ENCODE results near the gene C10orf95.

C10orf95 gene

DNA sequence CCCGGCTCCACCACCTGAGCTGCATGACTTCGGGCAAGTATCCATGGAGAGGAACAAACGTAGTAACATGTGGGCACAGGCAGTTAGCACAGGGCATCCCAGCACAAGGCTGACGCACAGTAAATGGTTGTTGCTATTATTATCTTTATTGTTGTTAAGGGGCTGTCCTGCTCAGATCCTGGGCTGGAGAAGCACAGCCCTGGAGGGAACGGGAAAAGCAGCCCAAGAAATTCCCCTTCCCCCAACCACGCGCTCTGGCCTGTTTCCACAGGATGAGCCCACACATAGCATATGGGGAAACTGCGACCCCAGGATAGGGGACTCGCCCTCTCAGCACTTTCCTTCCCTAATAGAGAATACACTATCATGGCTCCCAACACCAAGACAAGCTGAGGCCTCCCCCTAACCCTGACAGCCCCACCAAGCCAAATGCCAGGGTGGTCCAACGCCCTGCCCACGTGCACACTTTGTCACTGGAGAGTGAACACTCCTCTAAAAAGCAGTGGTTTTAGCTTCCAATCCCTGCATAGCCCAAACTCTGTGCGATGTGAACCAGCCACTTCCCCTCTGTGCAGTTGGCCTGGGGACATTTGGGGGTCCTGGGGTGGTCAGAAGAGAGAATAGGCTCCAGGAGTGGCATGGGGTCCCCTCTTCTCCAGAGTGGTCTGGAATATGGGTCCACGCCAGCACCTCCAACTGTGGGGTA is 43.8 kb downstream of the C10orf95 start:
- Histone ChIP-seq H3K14ac (ENCODE audit: low read length in 2 of 2) (no peak overlapping the region), H2BK5ac (ENCODE audit: low read depth, low read length, poor library complexity, severe bottlenecking) (no peak overlapping the region), H2BK12ac (ENCODE audit: low read length in 2 of 2) (no peak overlapping the region), H2BK15ac (ENCODE audit: low read depth, poor library complexity, severe bottlenecking) (no peak overlapping the region), H4K91ac (ENCODE audit: low read length) (no peak overlapping the region), H3K4me1 (ENCODE audit: control insufficient read depth, insufficient read depth, low read depth, low read length) (peaks cover 28% of the 10 kb centered on the region), H3K9me3 (ENCODE audit: control insufficient read depth, low read length) (no peaks in the 10 kb centered on the region), H3K36me3 (ENCODE audit: control insufficient read depth in 1 of 2, insufficient read depth in 2 of 2, low read depth in 1 of 2, low read length in 2 of 2) (peaks cover 0 to 18% of the 10 kb centered on the region in 2 experiments), H4K8ac (ENCODE audit: low read length) (no peak overlapping the region), H2AK5ac (ENCODE audit: low read length, severe bottlenecking) (no peak overlapping the region), H3K27ac (ENCODE audit: low read length, poor library complexity, severe bottlenecking) (no peak overlapping the region), H2AFZ (ENCODE audit: low read depth, low read length) (no peak overlapping the region), H3K79me1 (replicated peaks; ENCODE audit: low read length, poor library complexity, severe bottlenecking) (no peaks in the 10 kb centered on the region), H3K18ac (ENCODE audit: low read depth in 1 of 2, low read length in 2 of 2) (no peak overlapping the region), H3K4me3 (ENCODE audit: insufficient read depth in 1 of 2, low read depth in 1 of 2, low read length in 2 of 2) (no peak overlapping the region), H3K27me3 (ENCODE audit: control insufficient read depth in 1 of 2, insufficient read depth in 1 of 2, low read length in 2 of 2) (peaks cover 65 to 66% of the 10 kb centered on the region in 2 experiments), H3K9ac (ENCODE audit: low read length) (no peak overlapping the region), H3K4me2 (ENCODE audit: low read length, poor library complexity, severe bottlenecking) (no peak overlapping the region), H3K23ac (ENCODE audit: low read length in 2 of 2) (no peak overlapping the region), H3K4ac (ENCODE audit: low read depth in 1 of 2, low read length in 2 of 2) (no peak overlapping the region), H2BK120ac (ENCODE audit: low read depth, low read length) (no peak overlapping the region)
- no peak for DNase-seq
- WGBS = 80% methylated on average over 13 of the region's 13 CpGs

DNA sequence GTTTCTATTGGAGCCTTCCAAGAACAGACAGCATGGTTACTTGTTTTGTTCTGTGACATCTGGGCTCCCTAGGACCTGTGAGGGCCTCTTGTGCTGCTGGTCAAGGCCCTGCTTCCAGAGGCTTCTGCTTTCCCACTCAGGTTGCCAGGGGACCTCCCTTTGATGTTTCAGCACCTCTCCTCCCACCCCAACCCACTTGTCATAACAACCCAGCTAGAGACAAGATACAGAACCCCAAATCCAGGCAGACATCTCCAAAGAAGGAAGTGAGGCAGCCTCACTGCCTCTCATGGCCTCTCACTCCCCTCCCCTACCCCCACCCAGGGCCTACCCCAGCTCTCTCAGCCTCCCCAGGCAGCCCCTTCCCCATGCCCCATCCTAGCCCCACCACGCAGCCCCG is 44.5 kb downstream of the C10orf95 start:
- no peak overlapping the region for H3K4me3 ChIP-seq (ENCODE audit: insufficient read depth in 1 of 2, low read depth in 1 of 2, low read length in 2 of 2)
- no peak overlapping the region for H3K4ac ChIP-seq (ENCODE audit: low read depth in 1 of 2, low read length in 2 of 2)
- H2BK5ac ChIP-seq (ENCODE audit: low read depth, low read length, poor library complexity, severe bottlenecking) = no peak overlapping the region
- H3K18ac ChIP-seq (ENCODE audit: low read depth in 1 of 2, low read length in 2 of 2) = no peak overlapping the region
- no peak overlapping the region for H2BK15ac ChIP-seq (ENCODE audit: low read depth, poor library complexity, severe bottlenecking)
- no peak overlapping the region for H4K8ac ChIP-seq (ENCODE audit: low read length)
- no peak overlapping the region for H2BK120ac ChIP-seq (ENCODE audit: low read depth, low read length)
- peaks cover 3 to 25% of the 10 kb centered on the region in 2 experiments for H3K36me3 ChIP-seq (ENCODE audit: control insufficient read depth in 1 of 2, insufficient read depth in 2 of 2, low read depth in 1 of 2, low read length in 2 of 2)
- H3K9ac ChIP-seq (ENCODE audit: low read length) = no peak overlapping the region
- H3K4me1 ChIP-seq (ENCODE audit: control insufficient read depth, insufficient read depth, low read depth, low read length) = peaks cover 36% of the 10 kb centered on the region
- no peak overlapping the region for H3K23ac ChIP-seq (ENCODE audit: low read length in 2 of 2)
- no peak overlapping the region for H3K4me2 ChIP-seq (ENCODE audit: low read length, poor library complexity, severe bottlenecking)
- H3K27ac ChIP-seq (ENCODE audit: low read length, poor library complexity, severe bottlenecking) = no peak overlapping the region
- H3K79me1 ChIP-seq (replicated peaks; ENCODE audit: low read length, poor library complexity, severe bottlenecking) = no peaks in the 10 kb centered on the region
- peaks cover 58% of the 10 kb centered on the region in 2 experiments for H3K27me3 ChIP-seq (ENCODE audit: control insufficient read depth in 1 of 2, insufficient read depth in 1 of 2, low read length in 2 of 2)
- no peaks in the 10 kb centered on the region for H3K9me3 ChIP-seq (ENCODE audit: control insufficient read depth, low read length)
- no peak overlapping the region for H2AFZ ChIP-seq (ENCODE audit: low read depth, low read length)
- no peak overlapping the region for H2BK12ac ChIP-seq (ENCODE audit: low read length in 2 of 2)
- 78% methylated on average over 2 of the region's 2 CpGs for WGBS
- H3K14ac ChIP-seq (ENCODE audit: low read length in 2 of 2) = no peak overlapping the region
- H2AK5ac ChIP-seq (ENCODE audit: low read length, severe bottlenecking) = no peak overlapping the region
- no peak for DNase-seq
- no peak overlapping the region for H4K91ac ChIP-seq (ENCODE audit: low read length)

DNA sequence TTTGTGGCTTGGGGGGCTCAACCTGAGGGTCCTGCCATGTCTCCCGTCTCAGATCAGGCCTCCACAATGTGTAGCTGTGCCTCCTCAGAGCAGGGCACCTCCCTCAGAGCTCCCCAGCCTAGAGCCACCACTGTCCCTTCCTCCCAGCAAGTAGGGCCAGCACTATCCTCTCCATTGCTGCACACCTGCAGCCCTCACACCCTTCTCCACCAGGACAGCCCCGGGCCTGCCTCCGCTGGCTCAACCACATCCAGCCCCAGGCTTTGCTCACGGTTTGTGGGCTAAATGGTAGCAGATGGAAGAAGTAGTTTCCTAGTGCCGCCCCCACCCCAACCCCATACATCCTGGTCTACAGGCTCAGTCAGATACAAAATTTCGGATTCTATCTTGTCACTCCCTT is 45.7 kb downstream of the C10orf95 start:
- no peak for DNase-seq
- no peak overlapping the region for H2AK5ac ChIP-seq (ENCODE audit: low read length, severe bottlenecking)
- H2BK5ac ChIP-seq (ENCODE audit: low read depth, low read length, poor library complexity, severe bottlenecking) = no peak overlapping the region
- no peak overlapping the region for H2AFZ ChIP-seq (ENCODE audit: low read depth, low read length)
- no peak overlapping the region for H3K27ac ChIP-seq (ENCODE audit: low read length, poor library complexity, severe bottlenecking)
- H2BK15ac ChIP-seq (ENCODE audit: low read depth, poor library complexity, severe bottlenecking) = no peak overlapping the region
- H3K27me3 ChIP-seq (ENCODE audit: control insufficient read depth in 1 of 2, insufficient read depth in 1 of 2, low read length in 2 of 2) = peaks cover 46% of the 10 kb centered on the region in 2 experiments
- 92% methylated on average over 6 of the region's 6 CpGs for WGBS
- no peak overlapping the region for H3K9ac ChIP-seq (ENCODE audit: low read length)
- H2BK120ac ChIP-seq (ENCODE audit: low read depth, low read length) = no peak overlapping the region
- no peak overlapping the region for H3K4me2 ChIP-seq (ENCODE audit: low read length, poor library complexity, severe bottlenecking)
- H3K9me3 ChIP-seq (ENCODE audit: control insufficient read depth, low read length) = no peaks in the 10 kb centered on the region
- H4K91ac ChIP-seq (ENCODE audit: low read length) = no peak overlapping the region
- H3K36me3 ChIP-seq (ENCODE audit: control insufficient read depth in 1 of 2, insufficient read depth in 2 of 2, low read depth in 1 of 2, low read length in 2 of 2) = peaks cover 15 to 36% of the 10 kb centered on the region in 2 experiments
- H3K14ac ChIP-seq (ENCODE audit: low read length in 2 of 2) = no peak overlapping the region
- no peak overlapping the region for H3K18ac ChIP-seq (ENCODE audit: low read depth in 1 of 2, low read length in 2 of 2)
- no peak overlapping the region for H2BK12ac ChIP-seq (ENCODE audit: low read length in 2 of 2)
- no peak overlapping the region for H3K4ac ChIP-seq (ENCODE audit: low read depth in 1 of 2, low read length in 2 of 2)
- no peak overlapping the region for H3K23ac ChIP-seq (ENCODE audit: low read length in 2 of 2)
- H3K79me1 ChIP-seq (replicated peaks; ENCODE audit: low read length, poor library complexity, severe bottlenecking) = no peaks in the 10 kb centered on the region
- H4K8ac ChIP-seq (ENCODE audit: low read length) = no peak overlapping the region
- no peak overlapping the region for H3K4me3 ChIP-seq (ENCODE audit: insufficient read depth in 1 of 2, low read depth in 1 of 2, low read length in 2 of 2)
- H3K4me1 ChIP-seq (ENCODE audit: control insufficient read depth, insufficient read depth, low read depth, low read length) = peaks cover 43% of the 10 kb centered on the region

DNA sequence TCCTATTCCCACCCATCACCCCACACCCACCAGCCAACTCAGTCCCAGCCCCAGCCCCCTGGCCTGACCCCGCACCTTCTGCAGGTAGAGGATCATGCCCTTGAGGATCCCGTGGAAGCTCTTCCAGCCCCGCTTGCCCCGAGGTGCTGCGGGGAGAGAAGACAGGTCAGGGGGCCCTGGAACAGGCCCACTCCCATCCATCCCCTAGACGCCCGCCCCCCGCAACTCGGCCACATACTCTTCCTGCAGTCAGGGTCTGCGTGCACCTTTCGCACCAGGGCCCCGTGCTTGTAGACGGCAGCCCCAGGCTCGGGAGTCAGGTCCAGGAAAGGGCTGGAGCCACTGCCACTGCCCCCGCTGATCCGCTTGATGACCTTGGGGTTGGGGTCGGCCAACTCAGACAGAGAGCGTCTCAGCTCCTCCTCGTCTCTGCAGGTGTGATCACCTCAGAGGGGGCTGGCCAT is 46.2 kb downstream of the C10orf95 start:
- DNase-seq = no peak
- Histone ChIP-seq H3K23ac (ENCODE audit: low read length in 2 of 2) (no peak overlapping the region), H2BK15ac (ENCODE audit: low read depth, poor library complexity, severe bottlenecking) (no peak overlapping the region), H3K18ac (ENCODE audit: low read depth in 1 of 2, low read length in 2 of 2) (no peak overlapping the region), H3K4me2 (ENCODE audit: low read length, poor library complexity, severe bottlenecking) (no peak overlapping the region), H3K9me3 (ENCODE audit: control insufficient read depth, low read length) (no peaks in the 10 kb centered on the region), H3K4me3 (ENCODE audit: insufficient read depth in 1 of 2, low read depth in 1 of 2, low read length in 2 of 2) (no peak overlapping the region), H2BK5ac (ENCODE audit: low read depth, low read length, poor library complexity, severe bottlenecking) (no peak overlapping the region), H4K91ac (ENCODE audit: low read length) (no peak overlapping the region), H4K8ac (ENCODE audit: low read length) (no peak overlapping the region), H2AK5ac (ENCODE audit: low read length, severe bottlenecking) (no peak overlapping the region), H3K14ac (ENCODE audit: low read length in 2 of 2) (no peak overlapping the region), H3K27ac (ENCODE audit: low read length, poor library complexity, severe bottlenecking) (no peak overlapping the region), H3K27me3 (ENCODE audit: control insufficient read depth in 1 of 2, insufficient read depth in 1 of 2, low read length in 2 of 2) (peaks cover 41% of the 10 kb centered on the region in 2 experiments), H2BK120ac (ENCODE audit: low read depth, low read length) (no peak overlapping the region), H3K36me3 (ENCODE audit: control insufficient read depth in 1 of 2, insufficient read depth in 2 of 2, low read depth in 1 of 2, low read length in 2 of 2) (peaks cover 20 to 41% of the 10 kb centered on the region in 2 experiments), H2BK12ac (ENCODE audit: low read length in 2 of 2) (no peak overlapping the region), H3K4me1 (ENCODE audit: control insufficient read depth, insufficient read depth, low read depth, low read length) (peaks cover 43% of the 10 kb centered on the region), H3K79me1 (replicated peaks; ENCODE audit: low read length, poor library complexity, severe bottlenecking) (peaks cover 2% of the 10 kb centered on the region), H3K4ac (ENCODE audit: low read depth in 1 of 2, low read length in 2 of 2) (no peak overlapping the region), H2AFZ (ENCODE audit: low read depth, low read length) (no peak overlapping the region), H3K9ac (ENCODE audit: low read length) (no peak overlapping the region)
- WGBS = 96% methylated on average over 19 of the region's 19 CpGs
